Measurements from ENCODE around the gene CABP2. TPM values are rescaled to one million over a fixed set of nuclear protein-coding genes. Genes with fewer than 3 reads are reported as not detected.
"Not testable (repeated sequence)": the region's sequence is repeated elsewhere in the genome, so short reads cannot be mapped to it uniquely, and the experiment has no call there.

CABP2 gene
- total RNA-seq, 2 donors from 2014 or later, result not detected

DNA sequence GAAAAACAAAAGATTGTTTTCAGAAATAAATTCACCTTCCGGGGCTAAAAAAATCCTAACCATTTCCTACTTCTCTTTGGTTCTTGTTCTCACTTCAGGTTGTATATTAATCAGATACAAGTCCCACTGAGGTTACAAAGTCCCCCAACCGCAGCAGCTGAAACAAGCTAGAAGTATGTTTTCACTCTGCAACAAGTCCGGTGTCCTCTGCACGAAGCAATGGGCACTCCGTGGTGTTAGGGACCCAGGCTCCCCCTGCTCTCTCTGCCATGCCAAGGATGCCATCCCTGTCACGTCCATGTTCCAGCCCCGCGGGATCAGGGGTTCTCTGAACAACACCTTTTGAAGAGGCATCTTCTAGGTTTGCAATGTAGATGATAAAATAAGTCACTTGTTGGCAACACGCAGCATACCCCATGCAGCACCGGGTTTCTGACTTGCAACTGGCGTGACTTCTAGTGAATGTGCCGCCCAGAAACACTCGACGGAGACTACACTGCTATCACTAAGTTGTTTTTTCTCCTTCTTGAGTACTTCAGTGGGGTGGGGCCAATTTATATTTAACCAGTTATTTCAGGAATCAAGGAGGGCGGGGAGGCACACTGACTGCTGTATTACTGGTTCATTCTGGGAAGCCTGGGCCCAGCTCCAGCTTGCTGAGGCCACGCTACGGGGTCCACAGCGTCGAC, 35.0 kb upstream of the CABP2 start:
- WGBS, 2 donors, result 31 to 42% methylated on average over 19 of the region's 19 CpGs
- Histone ChIP-seq H3K4me3 (no peak overlapping the region), H3K27me3 (no peaks in the 10 kb centered on the region), H3K36me3 (replicated peaks in 1 of 2; ENCODE audit: insufficient read depth in 1 of 2, low read depth in 2 of 2) (no peaks in the 10 kb centered on the region), H3K4me1 (peaks cover 1% of the 10 kb centered on the region), H3K9me3 (no peaks in the 10 kb centered on the region), H3K27ac (no peak overlapping the region)
- intact Hi-C loops (cut with DNase I), result no loop called here
- no peak for DNase-seq
- TF ChIP-seq, protein P1, sequence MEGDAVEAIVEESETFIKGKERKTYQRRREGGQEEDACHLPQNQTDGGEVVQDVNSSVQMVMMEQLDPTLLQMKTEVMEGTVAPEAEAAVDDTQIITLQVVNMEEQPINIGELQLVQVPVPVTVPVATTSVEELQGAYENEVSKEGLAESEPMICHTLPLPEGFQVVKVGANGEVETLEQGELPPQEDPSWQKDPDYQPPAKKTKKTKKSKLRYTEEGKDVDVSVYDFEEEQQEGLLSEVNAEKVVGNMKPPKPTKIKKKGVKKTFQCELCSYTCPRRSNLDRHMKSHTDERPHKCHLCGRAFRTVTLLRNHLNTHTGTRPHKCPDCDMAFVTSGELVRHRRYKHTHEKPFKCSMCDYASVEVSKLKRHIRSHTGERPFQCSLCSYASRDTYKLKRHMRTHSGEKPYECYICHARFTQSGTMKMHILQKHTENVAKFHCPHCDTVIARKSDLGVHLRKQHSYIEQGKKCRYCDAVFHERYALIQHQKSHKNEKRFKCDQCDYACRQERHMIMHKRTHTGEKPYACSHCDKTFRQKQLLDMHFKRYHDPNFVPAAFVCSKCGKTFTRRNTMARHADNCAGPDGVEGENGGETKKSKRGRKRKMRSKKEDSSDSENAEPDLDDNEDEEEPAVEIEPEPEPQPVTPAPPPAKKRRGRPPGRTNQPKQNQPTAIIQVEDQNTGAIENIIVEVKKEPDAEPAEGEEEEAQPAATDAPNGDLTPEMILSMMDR (IDR thresholded peaks at IDR 0.05), result no peak
- no peak for TF ChIP-seq POLR2A (IDR thresholded peaks at IDR 0.05)
- peak; percentile 33 for ATAC-seq

DNA sequence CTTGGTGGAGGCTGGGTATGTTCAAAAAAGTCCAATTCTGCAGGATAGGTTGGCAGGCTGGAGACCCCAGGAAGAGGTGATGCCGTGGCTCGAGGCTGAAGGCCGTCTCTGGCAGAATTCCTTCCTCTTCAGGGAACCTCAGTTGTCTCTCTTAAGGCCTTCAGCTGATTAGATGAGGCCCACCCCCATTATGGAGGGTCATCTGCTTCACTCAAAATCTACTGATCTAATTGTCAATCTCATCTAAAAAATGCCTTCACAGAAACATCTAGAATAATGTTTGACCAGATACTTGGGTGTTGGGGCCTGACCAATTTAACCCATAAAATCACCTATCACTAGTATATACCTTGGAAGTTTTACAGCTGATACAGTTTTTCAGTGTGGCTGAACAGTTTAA, 33.0 kb upstream of the CABP2 start:
- no peak for DNase-seq
- Histone ChIP-seq H3K4me3 (no peak overlapping the region), H3K27ac (no peak overlapping the region), H3K4me1 (no peaks in the 10 kb centered on the region), H3K36me3 (replicated peaks in 1 of 2; ENCODE audit: insufficient read depth in 1 of 2, low read depth in 2 of 2) (no peaks in the 10 kb centered on the region), H3K9me3 (no peaks in the 10 kb centered on the region), H3K27me3 (no peaks in the 10 kb centered on the region)
- TF ChIP-seq POLR2A (IDR thresholded peaks at IDR 0.05), result no peak
- TF ChIP-seq, protein P1 (IDR thresholded peaks at IDR 0.05), result no peak
- intact Hi-C loops (cut with DNase I), result no loop called here
- no peak for ATAC-seq
- WGBS, 2 donors, result 70 to 77% methylated on average over 3 of the region's 3 CpGs

DNA sequence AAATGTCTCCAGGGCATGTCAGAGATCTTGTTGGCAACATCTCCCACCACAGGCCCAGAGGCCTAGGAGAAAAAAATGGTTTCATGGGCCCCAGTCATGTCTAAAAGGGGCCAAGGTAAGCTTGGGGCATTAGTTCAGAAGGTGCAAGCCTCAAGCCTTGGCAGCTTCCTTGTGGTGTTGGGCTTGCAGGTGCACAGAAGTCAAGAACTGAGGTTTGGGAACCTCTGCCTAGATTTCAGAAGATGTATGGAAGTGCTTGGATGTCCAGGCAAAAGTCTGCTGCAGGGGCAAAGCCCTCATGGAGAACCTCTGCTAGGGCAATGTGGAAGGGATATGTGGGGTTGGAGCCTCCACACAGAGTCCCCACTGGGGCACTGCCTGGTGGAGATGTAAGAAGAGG, 28.5 kb upstream of the CABP2 start:
- H3K27ac ChIP-seq; H3K27me3 ChIP-seq; H3K4me3 ChIP-seq; H3K36me3 ChIP-seq (replicated peaks in 1 of 2; ENCODE audit: insufficient read depth in 1 of 2, low read depth in 2 of 2); H3K9me3 ChIP-seq; DNase-seq; ATAC-seq; intact Hi-C loops (cut with DNase I); H3K4me1 ChIP-seq: not testable (repeated sequence)

DNA sequence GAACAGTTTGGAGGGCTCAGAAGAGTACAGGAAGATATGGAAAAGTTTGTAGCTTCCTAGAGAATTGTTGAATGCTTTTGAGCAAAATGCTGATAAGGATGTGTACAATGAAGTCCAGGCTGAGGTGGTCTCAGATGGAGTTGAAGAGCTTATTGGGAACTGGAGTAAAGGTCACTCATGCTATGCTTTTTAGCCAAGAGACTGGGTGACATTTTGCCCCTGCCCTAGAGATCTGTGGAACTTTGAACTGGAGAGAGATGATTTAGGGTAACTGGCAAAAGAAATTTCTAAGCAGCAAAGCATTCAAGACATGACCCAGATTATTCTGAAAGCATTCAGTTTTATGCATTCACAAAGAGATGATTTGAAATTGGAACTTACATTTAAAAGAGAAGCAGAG, 27.9 kb upstream of the CABP2 start:
- Histone ChIP-seq H3K4me1 (peaks cover 10% of the 10 kb centered on the region), H3K27me3 (no peaks in the 10 kb centered on the region), H3K27ac (no peak overlapping the region), H3K4me3 (no peak overlapping the region), H3K9me3 (no peaks in the 10 kb centered on the region), H3K36me3 (replicated peaks in 1 of 2; ENCODE audit: insufficient read depth in 1 of 2, low read depth in 2 of 2) (no peaks in the 10 kb centered on the region)
- intact Hi-C loops (cut with DNase I), result no loop called here
- no peak for TF ChIP-seq POLR2A (IDR thresholded peaks at IDR 0.05)
- TF ChIP-seq, protein P1 (IDR thresholded peaks at IDR 0.05), result no peak
- DNase-seq, result no peak
- no peak for ATAC-seq

DNA sequence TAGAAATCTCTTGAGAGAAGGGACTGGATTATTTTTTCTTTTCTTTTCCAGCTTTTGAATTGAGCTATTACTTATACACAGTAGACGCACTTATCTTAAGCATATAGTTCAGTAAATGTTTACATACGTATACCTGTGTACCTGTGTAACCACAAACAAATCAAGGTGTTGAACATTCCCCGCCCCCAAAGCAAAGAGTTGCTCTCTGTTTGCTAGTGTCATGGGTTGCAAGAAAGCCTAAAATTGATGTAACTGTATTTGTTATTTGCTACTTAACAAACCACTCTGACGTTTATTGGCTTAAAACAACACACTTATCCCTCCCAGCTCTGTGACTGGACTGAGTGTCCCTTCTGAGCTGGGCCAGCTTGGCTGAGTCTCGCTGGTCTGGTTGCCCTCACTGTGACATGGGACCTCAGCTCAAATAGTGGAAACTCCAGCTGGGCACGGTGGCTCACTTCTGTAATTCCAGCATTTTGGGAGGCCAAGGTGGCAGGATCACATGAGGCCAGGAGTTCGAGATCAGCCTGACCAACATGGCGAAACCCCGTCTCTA, 25.4 kb upstream of the CABP2 start:
- TF ChIP-seq POLR2A (IDR thresholded peaks at IDR 0.05), result no peak
- TF ChIP-seq, protein P1 (IDR thresholded peaks at IDR 0.05), result no peak
- H3K4me1 ChIP-seq, result peaks cover 28% of the 10 kb centered on the region
- H3K27ac ChIP-seq, result no peak overlapping the region
- no peak for DNase-seq
- H3K4me3 ChIP-seq, result no peak overlapping the region
- intact Hi-C loops (cut with DNase I), result no loop called here
- no peaks in the 10 kb centered on the region for H3K27me3 ChIP-seq
- no peak for ATAC-seq
- H3K36me3 ChIP-seq (replicated peaks in 1 of 2; ENCODE audit: insufficient read depth in 1 of 2, low read depth in 2 of 2), result no peaks in the 10 kb centered on the region
- no peaks in the 10 kb centered on the region for H3K9me3 ChIP-seq
- WGBS, 2 donors, result 83% methylated on average over 9 of the region's 9 CpGs

DNA sequence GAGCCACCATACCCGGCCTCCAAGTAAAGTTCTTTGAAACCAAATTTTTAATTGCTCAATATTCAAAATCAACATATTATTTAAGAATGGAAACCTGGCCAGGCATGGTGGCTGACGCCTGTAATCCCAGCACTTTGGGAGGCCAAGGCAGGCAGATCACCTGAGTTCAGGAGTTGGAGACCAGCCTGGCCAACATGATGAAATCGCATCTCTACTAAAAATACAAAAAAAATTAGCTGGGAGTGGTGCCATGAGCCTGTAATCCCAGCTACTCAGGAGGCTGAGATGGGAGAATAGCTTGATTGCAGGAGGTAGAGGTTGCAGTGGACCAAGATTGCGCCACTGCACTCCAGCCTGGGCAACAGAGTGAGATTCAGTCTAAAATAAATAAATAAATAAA, 24.9 kb upstream of the CABP2 start:
- intact Hi-C loops (cut with DNase I); H3K4me3 ChIP-seq; H3K27me3 ChIP-seq; H3K36me3 ChIP-seq (replicated peaks in 1 of 2; ENCODE audit: insufficient read depth in 1 of 2, low read depth in 2 of 2); H3K27ac ChIP-seq; ATAC-seq; DNase-seq; H3K9me3 ChIP-seq: not testable (repeated sequence)
- peaks cover 31% of the 10 kb centered on the region for H3K4me1 ChIP-seq
- WGBS, 2 donors, result 81 to 91% methylated on average over 4 of the region's 4 CpGs
